Measurements from ENCODE around the gene TMEM18. TPM values are rescaled to one million over a fixed set of nuclear protein-coding genes. Genes with fewer than 3 reads are reported as not detected.
A peak's percentile ranks its signal among the peaks of the same experiment; 100 is the strongest.

The TMEM18 gene
- total RNA-seq, 1 donor from 2014 or later, result 23.3 TPM

DNA sequence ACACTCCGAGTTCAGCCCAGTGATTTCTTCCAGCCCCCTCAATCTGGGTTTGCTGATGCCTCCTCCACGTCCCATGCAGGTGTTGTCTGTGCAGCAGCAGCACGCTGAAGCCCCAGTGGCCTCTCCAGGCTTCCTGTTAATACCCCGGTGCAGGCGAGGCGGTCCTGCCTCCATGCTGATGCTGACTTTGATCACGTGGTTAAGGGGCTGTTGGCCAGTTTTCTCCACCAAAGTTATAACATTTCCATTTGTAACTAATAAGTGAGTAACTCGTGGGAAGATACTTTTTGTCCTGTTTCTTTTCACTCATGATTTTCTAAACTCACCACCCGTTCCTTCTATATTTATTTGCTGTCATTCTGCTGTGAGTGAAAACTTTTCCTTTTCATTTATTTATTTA lies 42.5 kb upstream of the TMEM18 start:
- H3K9me3 ChIP-seq, result no peaks in the 10 kb centered on the region
- ATAC-seq (no peak), DNase-seq (no peak)
- H3K36me3 ChIP-seq, result no peaks in the 10 kb centered on the region
- no peak overlapping the region for H3K27ac ChIP-seq
- H3K4me3 ChIP-seq, result no peak overlapping the region
- H3K27me3 ChIP-seq (ENCODE audit: low read depth), result peaks cover 5% of the 10 kb centered on the region
- H3K4me1 ChIP-seq, result no peaks in the 10 kb centered on the region
- TF ChIP-seq, protein P1, sequence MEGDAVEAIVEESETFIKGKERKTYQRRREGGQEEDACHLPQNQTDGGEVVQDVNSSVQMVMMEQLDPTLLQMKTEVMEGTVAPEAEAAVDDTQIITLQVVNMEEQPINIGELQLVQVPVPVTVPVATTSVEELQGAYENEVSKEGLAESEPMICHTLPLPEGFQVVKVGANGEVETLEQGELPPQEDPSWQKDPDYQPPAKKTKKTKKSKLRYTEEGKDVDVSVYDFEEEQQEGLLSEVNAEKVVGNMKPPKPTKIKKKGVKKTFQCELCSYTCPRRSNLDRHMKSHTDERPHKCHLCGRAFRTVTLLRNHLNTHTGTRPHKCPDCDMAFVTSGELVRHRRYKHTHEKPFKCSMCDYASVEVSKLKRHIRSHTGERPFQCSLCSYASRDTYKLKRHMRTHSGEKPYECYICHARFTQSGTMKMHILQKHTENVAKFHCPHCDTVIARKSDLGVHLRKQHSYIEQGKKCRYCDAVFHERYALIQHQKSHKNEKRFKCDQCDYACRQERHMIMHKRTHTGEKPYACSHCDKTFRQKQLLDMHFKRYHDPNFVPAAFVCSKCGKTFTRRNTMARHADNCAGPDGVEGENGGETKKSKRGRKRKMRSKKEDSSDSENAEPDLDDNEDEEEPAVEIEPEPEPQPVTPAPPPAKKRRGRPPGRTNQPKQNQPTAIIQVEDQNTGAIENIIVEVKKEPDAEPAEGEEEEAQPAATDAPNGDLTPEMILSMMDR (IDR thresholded peaks at IDR 0.05), result no peak
- intact Hi-C loops (cut with DNase I), result no loop called here

- Histone ChIP-seq H3K4me1 (no peaks in the 10 kb centered on the region), H3K9me3 (no peaks in the 10 kb centered on the region), H3K27ac (no peak overlapping the region), H3K27me3 (ENCODE audit: low read depth) (peaks cover 5% of the 10 kb centered on the region), H3K36me3 (no peaks in the 10 kb centered on the region), H3K4me3 (no peak overlapping the region)
- ATAC-seq (no peak), DNase-seq (no peak)
- TF ChIP-seq, protein P1 (IDR thresholded peaks at IDR 0.05), result no peak
- intact Hi-C loops (cut with DNase I), result no loop called here
Observed at GRCh38 chr2:719191-719590, 42.0 kb upstream of the TMEM18 start.

DNA sequence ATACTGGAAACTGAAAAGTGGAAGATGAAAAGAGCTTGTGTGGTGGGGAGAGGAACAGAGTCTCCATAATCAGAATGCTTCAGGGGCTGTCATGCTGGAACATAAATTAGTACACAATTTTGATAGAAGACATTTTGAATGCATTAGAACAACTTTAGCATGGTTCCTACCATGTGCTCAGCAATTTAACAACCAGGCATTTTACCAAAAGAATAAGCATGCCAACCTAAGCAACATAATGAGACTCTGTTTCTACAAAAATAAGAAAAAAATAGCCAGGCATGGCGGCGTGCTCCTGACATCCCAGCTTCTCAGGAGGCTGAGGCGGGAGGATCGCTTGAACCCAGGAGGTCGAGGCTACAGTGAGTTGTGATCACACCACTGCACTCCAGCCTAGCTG lies 40.5 kb upstream of the TMEM18 start:
- TF ChIP-seq, protein P1 (IDR thresholded peaks at IDR 0.05), result no peak
- intact Hi-C loops (cut with DNase I), result no loop called here
- Histone ChIP-seq H3K4me3 (no peak overlapping the region), H3K4me1 (no peaks in the 10 kb centered on the region), H3K27me3 (ENCODE audit: low read depth) (peaks cover 4% of the 10 kb centered on the region), H3K36me3 (no peaks in the 10 kb centered on the region), H3K27ac (no peak overlapping the region), H3K9me3 (no peaks in the 10 kb centered on the region)
- no peak for ATAC-seq
- DNase-seq, result no peak

GRCh38 chr2:715854-716560 lies 38.8 kb upstream of the TMEM18 start:
- no peak for DNase-seq
- ATAC-seq, result no peak
- Histone ChIP-seq H3K4me3 (no peak overlapping the region), H3K27me3 (ENCODE audit: low read depth) (peaks cover 8% of the 10 kb centered on the region), H3K36me3 (no peaks in the 10 kb centered on the region), H3K4me1 (no peaks in the 10 kb centered on the region), H3K9me3 (no peaks in the 10 kb centered on the region), H3K27ac (no peak overlapping the region)
- intact Hi-C loops (cut with DNase I), result no loop called here
- TF ChIP-seq, protein P1 (IDR thresholded peaks at IDR 0.05), result peak; percentile 25

DNA sequence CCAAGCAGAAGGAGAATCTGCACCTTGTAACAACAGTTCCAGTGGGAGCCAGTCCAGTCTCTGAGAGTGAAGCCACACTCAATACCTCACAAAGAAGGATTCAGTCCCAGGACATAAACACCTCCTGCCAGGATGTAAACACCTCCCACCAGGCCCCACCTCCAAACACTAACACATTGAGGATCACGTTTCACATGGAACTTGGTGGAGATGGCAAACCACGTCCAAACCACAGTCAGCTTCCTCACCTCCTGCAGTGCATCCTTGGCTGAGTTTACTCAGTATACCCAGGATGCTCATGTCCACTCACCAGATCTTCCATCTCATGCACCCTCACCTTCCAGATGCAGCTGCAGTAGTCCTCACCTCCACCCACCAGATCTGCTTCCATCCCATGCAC lies 37.8 kb upstream of the TMEM18 start:
- DNase-seq (no peak), ATAC-seq (no peak)
- H3K36me3 ChIP-seq, result no peaks in the 10 kb centered on the region
- no peak overlapping the region for H3K4me3 ChIP-seq
- H3K9me3 ChIP-seq, result no peaks in the 10 kb centered on the region
- intact Hi-C loops (cut with DNase I), result no loop called here
- TF ChIP-seq, protein P1 (IDR thresholded peaks at IDR 0.05), result no peak
- H3K27me3 ChIP-seq (ENCODE audit: low read depth), result peaks cover 8% of the 10 kb centered on the region
- H3K4me1 ChIP-seq, result no peaks in the 10 kb centered on the region
- H3K27ac ChIP-seq, result no peak overlapping the region
